Esophagus (tissue), 2 donors: ENCODE results near the gene NARF. TPM values are rescaled to one million over a fixed set of nuclear protein-coding genes. Genes with fewer than 3 reads are reported as not detected.
"Not testable (repeated sequence)": the region's sequence is repeated elsewhere in the genome, so short reads cannot be mapped to it uniquely, and the experiment has no call there.

Source experiments
- H3K27ac ChIP-seq, 2 donors: one replicate each; pipeline ENCODE4 v1.5.1; 2013; ENCODE audit warnings: low read depth in 2 of 2, mild to moderate bottlenecking in 2 of 2, inconsistent platforms in 1 of 2, low read length in 1 of 2, moderate library complexity in 1 of 2
- H3K27me3 ChIP-seq, 2 donors: one replicate each; pipeline ENCODE4 v1.6.1; 2013; ENCODE audit warnings: low read length in 2 of 2, control low read depth in 1 of 2, mild to moderate bottlenecking in 1 of 2; ENCODE audit not compliant: insufficient read depth in 2 of 2, control insufficient read depth in 1 of 2
- H3K36me3 ChIP-seq, 2 donors: one replicate each; pipeline ENCODE4 v1.6.1; 2013; ENCODE audit warnings: low read length in 1 of 2; ENCODE audit not compliant: control insufficient read depth in 2 of 2, insufficient read depth in 2 of 2
- H3K4me1 ChIP-seq, 2 donors: one replicate each; pipeline ENCODE4 v1.6.1; 2013; ENCODE audit warnings: low read length in 1 of 2; ENCODE audit not compliant: control insufficient read depth in 2 of 2, insufficient read depth in 2 of 2
- H3K4me3 ChIP-seq, 2 donors: one replicate each; pipeline ENCODE4 v1.5.1; 2013; ENCODE audit warnings: low read length in 2 of 2, mild to moderate bottlenecking in 2 of 2, low read depth in 1 of 2, moderate library complexity in 1 of 2
- H3K9me3 ChIP-seq, 2 donors: one replicate each; pipeline ENCODE4 v1.6.1; 2013; ENCODE audit warnings: mild to moderate bottlenecking in 2 of 2, low read depth in 1 of 2, low read length in 1 of 2, moderate library complexity in 1 of 2; ENCODE audit not compliant: control insufficient read depth in 2 of 2, insufficient read depth in 1 of 2
- WGBS, 2 donors: extraction: QIAGEN DNeasy Blood & Tissue Kit; methylation state at CpG; one replicate each; pipeline ENCODE4 v1.1.7; 2013; 5-methylcytosine and 5-hydroxymethylcytosine counted together
- polyA plus RNA-seq, 2 donors: library from polyadenylated mRNA; stranded (reverse); fragments of 200-250 nt; gene quantifications; one replicate each; pipeline ENCODE4 v1.2.3, GENCODE V29; 2013
- donor health status: healthy with polysubstance abuse.
- donor health status: Bipolar disorder and iron deficiency.

NARF gene
- polyA plus RNA-seq, 2 donors: 31.1 to 53.3 TPM

DNA sequence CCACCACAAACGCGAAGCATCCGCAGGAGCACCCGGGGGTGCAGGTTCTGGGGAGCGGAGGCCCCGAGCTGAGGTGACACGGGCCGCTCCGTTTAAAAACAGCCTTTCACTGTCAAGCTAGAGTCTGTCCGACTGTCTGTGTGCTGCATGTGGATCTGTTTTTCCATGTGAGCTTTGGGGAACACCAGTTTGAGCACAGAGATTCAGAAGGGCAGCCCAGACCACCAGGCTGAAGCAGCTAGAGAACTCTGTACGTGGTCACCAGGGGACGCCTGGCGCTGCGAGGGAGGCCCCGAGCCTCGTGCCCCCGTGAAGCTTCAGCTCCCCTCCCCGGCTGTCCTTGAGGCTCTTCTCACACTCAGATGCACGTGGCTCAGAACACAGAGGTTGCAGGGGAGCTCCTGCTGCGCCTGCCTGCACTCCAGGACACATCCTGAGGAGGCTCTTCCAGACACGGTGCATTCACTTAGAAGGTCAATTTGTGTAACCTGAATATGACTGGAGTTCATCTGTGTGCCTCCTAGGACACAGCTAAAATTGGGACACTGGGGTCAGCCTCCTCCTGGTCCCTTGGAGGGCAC lies 45.3 kb downstream of the NARF start:
- 83 to 87% methylated on average over 21 of the region's 21 CpGs for WGBS, 2 donors
- Histone ChIP-seq H3K27me3 (no peaks in the 10 kb centered on the region), H3K9me3 (no peaks in the 10 kb centered on the region), H3K4me3 (no peak overlapping the region), H3K27ac (no peak overlapping the region), H3K4me1 (no peaks in the 10 kb centered on the region), H3K36me3 (no peaks in the 10 kb centered on the region)

DNA sequence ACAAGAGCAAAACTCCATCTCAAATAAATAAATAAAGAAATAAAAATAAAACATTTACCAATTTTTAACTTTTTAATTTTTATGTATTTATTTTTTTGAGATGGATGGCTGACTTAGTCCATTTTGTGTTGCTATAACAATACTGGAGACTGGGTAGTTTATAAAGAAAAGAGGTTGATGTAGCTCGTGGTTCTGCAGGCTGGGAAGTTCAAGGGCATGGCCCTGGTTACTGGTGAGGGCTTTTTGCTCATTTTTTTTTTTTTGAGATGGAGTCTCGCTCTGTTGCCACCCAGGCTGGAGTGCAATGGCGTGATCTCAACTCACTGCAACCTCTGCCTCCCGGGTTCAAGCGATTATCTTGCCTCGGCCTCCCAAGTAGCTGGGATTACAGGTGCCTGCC lies 46.8 kb downstream of the NARF start:
- Histone ChIP-seq H3K4me3 (no peak overlapping the region), H3K4me1 (no peaks in the 10 kb centered on the region), H3K36me3 (no peaks in the 10 kb centered on the region), H3K27ac (no peak overlapping the region), H3K9me3 (no peaks in the 10 kb centered on the region), H3K27me3 (no peaks in the 10 kb centered on the region)
- 96 to 97% methylated on average over 6 of the region's 6 CpGs for WGBS, 2 donors

DNA sequence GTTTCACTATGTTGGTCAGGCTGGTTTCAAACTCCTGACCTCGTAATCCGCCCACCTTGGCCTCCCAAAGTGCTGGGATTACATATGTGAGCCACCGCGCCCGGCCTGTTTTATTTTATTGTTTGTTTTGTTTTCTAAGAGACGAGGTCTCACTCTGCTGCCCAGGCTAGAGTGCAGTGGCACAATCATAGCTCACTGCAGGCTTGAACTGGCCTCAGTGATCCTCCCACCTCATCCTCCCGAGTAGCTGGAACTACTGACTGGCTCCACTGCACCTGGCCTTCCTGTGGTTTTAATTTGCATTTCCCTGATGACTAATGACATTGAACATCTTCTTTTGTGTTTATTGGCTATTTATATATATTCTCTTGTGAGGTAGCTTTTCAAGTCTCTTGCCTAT lies 47.9 kb downstream of the NARF start:
- H3K9me3 ChIP-seq, H3K27ac ChIP-seq, H3K27me3 ChIP-seq, H3K4me1 ChIP-seq, H3K36me3 ChIP-seq, H3K4me3 ChIP-seq: not testable (repeated sequence)
- WGBS, 2 donors: 57 to 62% methylated on average over 7 of the region's 7 CpGs

DNA sequence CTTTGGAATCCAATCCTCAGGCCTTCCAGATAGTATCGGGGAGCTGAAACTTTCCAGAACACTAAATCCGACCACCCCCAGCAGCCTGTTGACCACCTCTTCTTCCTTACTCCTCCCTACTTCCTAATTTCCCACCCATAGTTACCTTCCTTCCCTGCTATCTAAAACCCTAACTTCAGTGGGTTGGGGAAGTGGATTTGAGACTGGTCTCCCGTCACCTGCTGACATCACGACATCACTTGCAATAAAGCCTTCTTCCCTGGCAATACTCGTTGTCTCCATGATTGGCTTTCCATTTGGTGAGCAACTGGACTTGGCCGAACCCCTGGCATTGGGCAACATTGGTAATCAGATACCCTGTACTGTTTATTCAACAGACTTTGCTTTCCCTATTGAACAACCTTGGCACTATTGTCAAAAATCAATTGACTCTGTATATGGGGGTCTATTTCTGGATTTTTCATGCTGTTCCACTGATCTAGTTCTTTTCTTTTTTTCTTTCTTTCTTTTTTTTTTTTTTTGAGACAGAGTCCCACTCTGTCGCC lies 49.2 kb downstream of the NARF start:
- H3K4me3 ChIP-seq: no peak overlapping the region
- H3K9me3 ChIP-seq: no peaks in the 10 kb centered on the region
- H3K27me3 ChIP-seq: no peaks in the 10 kb centered on the region
- H3K27ac ChIP-seq: no peak overlapping the region
- no peaks in the 10 kb centered on the region for H3K4me1 ChIP-seq
- 82 to 91% methylated on average over 7 of the region's 7 CpGs for WGBS, 2 donors
- no peaks in the 10 kb centered on the region for H3K36me3 ChIP-seq

DNA sequence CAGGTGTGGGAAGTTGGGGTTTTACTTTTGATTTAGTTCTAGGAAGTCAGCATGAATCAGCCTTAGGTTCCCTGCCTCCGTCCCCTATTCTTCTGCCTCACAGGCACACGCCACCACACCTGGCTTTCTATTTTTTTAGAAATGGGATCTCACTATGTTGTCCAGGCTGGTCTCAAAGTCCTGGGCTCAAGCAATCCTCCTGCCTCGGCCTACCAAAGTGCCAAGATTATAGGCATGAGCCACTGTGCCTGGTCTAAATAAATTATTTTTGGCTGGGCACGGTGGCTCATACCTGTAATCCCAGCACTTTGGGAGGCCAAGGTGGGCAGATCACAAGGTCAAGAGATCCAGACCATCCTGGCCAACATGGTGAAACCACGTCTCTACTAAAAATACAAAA lies 53.1 kb downstream of the NARF start:
- H3K4me3 ChIP-seq, H3K36me3 ChIP-seq, H3K27me3 ChIP-seq, H3K27ac ChIP-seq, H3K9me3 ChIP-seq, H3K4me1 ChIP-seq: not testable (repeated sequence)
- WGBS, 2 donors: 85 to 88% methylated on average over 5 of the region's 5 CpGs

DNA sequence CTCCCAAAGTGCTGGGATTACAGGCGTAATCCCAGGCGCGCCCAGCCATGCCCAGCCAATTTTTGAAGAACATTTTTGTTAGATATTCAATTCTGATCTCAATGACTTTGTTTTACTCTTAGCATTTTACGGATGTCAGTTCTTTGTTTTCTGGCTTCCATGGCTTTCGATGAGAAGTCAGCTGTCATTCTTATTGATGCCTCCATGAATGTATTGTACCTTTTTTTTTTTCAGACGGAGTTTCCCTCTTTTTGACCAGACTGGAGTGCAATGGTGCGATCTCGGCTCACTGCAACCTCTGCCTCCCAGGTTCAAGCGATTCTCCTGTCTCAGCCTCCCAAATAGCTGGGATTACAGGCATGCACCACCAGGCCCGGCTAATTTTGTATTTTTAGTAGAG lies 55.3 kb downstream of the NARF start:
- not testable (repeated sequence) for H3K27ac ChIP-seq, H3K9me3 ChIP-seq, H3K27me3 ChIP-seq, H3K4me1 ChIP-seq, H3K36me3 ChIP-seq, H3K4me3 ChIP-seq
- 96% methylated on average over 10 of the region's 10 CpGs for WGBS, 2 donors

DNA sequence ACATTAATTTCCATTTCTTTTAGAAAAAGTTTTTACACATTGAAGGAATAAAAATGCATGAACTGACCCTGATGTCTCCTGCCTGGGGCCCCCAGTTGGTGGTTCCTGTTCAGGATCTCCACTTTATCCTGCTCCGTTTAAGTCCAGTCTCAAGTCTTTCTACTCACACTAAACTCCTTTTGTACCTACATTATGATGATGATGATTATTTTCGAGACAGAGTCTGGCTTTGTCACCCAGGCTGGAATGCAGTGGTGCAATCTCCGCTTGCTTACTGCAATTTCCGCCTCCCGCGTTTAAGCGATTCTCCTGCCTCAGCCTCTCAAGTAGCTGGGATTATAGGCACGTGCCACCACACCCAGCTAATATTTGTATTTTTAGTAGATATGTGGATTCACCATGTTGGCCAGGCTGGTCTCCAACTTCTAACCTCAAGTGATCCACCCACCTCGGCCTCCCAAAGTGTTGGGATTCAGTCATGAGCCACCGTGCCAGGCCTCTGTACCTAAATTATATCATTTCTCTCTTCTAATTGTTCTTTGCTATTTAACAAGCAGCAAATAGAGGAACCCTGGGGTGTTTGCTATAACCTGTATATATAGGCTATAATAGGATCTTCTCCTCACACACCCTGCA lies 58.8 kb downstream of the NARF start:
- no peaks in the 10 kb centered on the region for H3K9me3 ChIP-seq
- no peak overlapping the region for H3K4me3 ChIP-seq
- H3K4me1 ChIP-seq: no peaks in the 10 kb centered on the region
- no peaks in the 10 kb centered on the region for H3K27me3 ChIP-seq
- H3K27ac ChIP-seq: no peak overlapping the region
- WGBS, 2 donors: 80 to 83% methylated on average over 10 of the region's 10 CpGs
- H3K36me3 ChIP-seq: no peaks in the 10 kb centered on the region

DNA sequence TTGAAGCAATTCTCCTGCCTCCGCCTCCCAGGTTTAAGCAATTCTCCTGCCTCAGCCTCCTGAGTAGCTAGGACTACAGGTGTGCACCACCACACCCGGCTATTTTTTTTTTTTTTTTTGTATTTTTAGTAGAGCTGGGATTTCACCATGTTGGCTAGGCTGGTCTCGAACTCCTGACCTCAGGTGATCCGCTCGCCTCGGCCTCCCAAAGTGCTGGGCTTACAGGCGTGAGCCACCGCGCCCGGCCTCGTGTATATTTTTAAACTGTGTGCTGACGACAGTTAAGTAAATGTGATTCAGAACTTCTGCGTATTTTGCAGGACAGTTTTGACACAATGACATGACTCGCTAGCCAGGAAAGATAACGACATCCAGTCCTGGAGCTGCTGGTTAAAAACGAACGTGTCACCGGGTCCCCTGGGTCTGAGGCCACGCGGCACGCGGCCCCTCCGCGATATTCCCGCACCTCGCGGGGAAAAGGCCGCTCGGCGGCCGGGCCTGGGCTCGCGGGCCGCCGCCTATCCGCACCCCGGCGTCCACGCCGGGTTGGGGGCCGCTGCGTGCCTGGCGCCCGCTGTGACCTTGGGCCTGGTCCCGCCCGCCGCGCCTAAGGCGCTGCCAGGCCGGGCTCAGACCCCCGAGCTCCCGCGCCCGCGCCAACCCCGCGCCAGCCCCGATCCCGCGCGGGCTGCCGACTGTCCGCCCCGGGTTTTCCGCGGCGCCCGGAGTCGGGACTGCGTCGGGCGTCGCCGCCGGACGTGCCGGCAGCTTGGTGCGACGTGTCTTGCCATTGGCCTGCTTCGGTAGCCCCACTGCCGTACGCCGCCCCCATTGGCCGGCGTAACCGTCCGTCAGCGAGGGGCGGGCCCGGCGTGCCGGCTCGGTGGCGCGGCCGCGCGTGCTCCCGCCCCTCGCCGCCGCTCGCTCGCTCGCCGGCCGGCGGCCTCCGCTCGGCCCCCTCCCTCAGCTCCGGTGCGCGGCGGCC lies 60.6 kb downstream of the NARF start, which contains the start of gene FOXK2:
Gene FOXK2 (plus strand): TSS at position 907 of the 985 bp plus-strand sequence. CDS start 157 bp downstream, outside the sequence.
- Histone ChIP-seq H3K4me3 (peak within 1 kb of the TSS; percentile 92 to 96), H3K36me3 (no peaks in the 10 kb centered on the region), H3K27me3 (no peaks in the 10 kb centered on the region), H3K9me3 (no peaks in the 10 kb centered on the region), H3K27ac (peak within 1 kb of the TSS; percentile 89 to 91), H3K4me1 (peaks cover 0 to 2% of the 10 kb centered on the region in 2 donors)
- 3 to 4% methylated on average over 71 to 114 of the region's 114 CpGs for WGBS, 2 donors

DNA sequence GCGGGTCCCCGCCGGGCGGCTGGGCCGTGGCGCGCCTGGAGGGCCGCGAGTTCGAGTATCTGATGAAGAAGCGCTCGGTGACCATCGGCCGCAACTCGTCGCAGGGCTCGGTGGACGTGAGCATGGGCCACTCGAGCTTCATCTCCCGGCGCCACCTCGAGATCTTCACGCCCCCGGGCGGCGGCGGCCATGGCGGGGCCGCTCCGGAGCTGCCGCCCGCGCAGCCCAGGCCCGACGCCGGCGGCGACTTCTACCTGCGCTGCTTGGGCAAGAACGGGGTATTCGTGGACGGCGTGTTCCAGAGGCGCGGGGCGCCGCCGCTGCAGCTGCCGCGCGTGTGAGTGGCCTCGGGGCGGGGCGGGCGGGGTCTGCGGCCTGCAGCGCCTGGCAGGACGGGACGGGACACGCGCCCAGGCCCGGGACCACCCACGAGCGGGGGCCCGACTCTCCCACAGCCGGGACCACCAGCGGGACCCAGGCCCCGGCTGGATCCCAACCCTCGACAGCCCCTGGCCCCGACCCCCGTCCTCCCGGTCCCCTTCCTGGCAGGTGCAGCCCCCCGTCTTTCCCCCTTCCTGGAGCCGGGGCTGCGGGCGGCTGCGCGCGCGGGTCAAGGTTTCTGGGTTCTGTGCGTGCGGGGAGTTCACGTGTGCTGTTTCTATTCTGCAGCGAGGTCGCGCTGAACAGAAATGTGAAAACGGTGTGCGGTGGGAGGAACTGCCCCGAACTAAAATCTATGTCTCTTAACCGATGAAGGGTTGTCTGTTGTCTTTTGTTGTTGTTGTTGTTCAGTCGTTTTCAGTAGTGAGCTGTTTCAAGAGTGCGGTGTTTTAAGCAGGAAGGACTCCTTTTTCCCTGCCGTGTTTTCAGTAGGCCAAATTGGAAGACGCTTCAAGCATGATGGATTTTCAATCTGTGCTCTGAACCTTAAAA lies 61.7 kb downstream of the NARF start:
- Histone ChIP-seq H3K4me3 (peak overlapping the region; percentile 92 to 96), H3K27me3 (no peaks in the 10 kb centered on the region), H3K4me1 (peaks cover 3 to 6% of the 10 kb centered on the region in 2 donors), H3K27ac (peak overlapping the region; percentile 89 to 91), H3K9me3 (no peaks in the 10 kb centered on the region), H3K36me3 (no peaks in the 10 kb centered on the region)
- WGBS, 2 donors: 0% methylated on average over 56 to 94 of the region's 94 CpGs
